GM19463 (cell line): ENCODE measurements around the gene TNRC6B.
"Not testable (repeated sequence)": the region's sequence is repeated elsewhere in the genome, so short reads cannot be mapped to it uniquely, and the experiment has no call there.

Experiments
- ATAC-seq: cut with Tn5 transposase; IDR thresholded peaks from one replicate; pipeline ENCODE4 v1.9.1; 2021; ENCODE audit warnings: mild to moderate bottlenecking, moderate library complexity; ENCODE audit not compliant: unreplicated experiment

TNRC6B gene

DNA sequence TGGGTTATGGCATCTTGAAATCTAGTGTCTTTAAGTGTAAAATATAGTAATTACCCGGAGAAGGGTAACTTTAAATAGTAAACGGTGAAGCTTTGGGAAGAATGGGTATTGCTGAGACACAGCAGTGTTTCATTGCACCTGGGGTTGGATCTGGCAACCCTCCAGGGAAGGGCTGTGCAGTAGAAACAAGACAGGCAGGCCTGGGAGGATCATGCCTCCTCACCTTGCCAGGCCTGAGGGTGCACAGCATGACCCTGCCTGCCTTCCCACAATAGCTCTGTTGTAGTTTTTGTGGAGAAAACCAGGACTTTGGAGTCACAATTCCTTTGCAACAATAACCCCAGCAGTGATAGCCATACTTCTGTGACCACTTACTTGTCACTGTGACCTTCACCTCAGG is 104.0 kb downstream of the TNRC6B start:
- no peak for ATAC-seq

DNA sequence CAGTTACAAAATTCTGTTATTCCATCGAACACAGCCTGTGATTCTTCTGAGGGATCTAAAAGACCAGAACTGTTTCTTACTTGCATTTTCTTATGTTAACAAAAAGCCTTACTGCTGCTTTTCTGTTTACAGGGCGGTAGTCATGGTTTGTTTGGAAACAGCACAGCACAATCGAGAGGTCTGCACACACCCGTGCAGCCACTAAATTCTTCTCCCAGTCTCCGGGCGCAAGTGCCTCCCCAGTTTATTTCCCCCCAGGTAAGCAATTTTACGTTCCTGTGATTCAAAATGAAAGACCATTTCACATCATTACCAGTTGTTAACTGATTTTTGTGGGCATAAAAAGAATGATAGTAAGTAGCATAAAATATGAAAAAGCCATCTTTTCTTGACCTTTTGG is 107.8 kb downstream of the TNRC6B start:
- ATAC-seq: no peak

DNA sequence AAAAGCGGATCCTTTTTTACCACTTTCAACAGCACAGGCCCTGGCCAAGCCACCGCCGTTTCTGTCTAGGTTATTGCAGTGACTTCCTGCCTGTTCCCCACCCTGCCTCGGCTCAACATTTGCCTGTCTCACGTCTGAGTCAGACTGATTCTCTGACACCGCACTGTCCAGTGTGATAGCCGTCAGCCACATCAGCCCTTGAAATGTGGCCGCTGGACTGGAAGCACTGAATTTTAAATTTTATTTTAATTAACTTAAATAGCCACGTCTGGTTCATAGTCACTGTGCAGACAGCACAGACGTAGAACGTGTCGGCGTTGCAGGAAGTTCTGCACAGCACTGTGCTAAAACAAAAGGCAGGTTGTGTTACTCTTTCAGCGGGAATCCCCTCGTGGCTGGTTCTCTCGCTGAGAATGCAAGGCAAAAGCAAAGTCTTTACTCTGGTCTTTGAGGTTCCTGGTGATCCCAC is 112.3 kb downstream of the TNRC6B start:
- no peak for ATAC-seq

DNA sequence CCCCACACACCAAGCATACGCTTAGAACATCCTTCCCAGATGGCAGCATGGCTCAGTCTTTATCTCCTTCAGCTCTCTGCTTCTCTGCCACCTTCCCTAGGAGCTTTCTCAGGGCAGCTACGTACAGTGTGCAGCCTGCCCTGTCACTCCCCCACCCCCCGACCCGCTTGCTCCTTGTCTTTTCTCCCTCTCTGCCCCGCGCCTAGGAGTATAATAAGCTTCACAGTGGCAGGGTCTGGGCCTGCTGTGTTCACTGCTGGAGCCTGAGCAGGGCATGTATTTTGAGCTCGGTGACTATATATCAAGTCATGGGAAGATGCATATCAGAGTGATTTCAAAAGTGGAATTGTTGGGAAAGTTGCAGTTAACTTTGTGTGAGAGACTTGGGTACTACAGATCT is 112.8 kb downstream of the TNRC6B start:
- ATAC-seq: no peak

DNA sequence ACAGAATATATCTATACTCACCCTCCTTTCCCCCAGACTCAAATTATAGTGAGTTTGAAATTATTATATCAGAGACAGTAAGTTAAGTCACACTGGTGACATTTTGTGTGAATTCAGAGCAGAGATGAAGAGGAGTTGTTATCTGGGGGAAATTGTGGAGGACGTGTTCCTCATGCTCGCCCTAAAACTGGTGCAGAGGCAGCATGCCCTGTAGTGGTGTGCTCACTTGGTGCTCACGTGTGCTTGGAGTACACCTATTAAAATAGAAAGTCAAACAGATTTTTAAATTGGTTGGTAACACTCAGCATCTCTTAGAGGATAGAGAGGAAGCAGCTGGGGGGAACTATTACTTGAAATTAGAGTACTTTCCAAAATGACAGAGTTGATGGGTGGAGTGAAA is 117.0 kb downstream of the TNRC6B start:
- ATAC-seq: no peak

DNA sequence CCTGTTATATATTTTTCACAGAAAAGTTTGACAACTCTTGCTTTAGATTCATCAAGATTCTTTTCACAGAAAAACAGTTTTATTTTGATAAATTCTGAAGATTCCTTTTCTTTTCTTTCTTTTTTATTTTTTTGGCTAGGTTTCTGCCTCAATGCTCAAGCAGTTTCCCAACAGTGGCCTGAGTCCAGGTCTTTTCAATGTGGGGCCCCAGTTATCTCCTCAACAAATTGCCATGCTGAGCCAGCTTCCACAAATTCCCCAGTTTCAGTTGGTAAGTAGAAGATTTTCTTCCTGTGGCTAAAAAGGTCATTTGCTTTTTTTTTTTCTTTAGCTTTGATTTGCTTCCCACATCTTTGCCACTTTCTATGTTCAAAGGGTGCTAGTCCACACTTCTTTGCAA is 122.6 kb downstream of the TNRC6B start:
- ATAC-seq: no peak

DNA sequence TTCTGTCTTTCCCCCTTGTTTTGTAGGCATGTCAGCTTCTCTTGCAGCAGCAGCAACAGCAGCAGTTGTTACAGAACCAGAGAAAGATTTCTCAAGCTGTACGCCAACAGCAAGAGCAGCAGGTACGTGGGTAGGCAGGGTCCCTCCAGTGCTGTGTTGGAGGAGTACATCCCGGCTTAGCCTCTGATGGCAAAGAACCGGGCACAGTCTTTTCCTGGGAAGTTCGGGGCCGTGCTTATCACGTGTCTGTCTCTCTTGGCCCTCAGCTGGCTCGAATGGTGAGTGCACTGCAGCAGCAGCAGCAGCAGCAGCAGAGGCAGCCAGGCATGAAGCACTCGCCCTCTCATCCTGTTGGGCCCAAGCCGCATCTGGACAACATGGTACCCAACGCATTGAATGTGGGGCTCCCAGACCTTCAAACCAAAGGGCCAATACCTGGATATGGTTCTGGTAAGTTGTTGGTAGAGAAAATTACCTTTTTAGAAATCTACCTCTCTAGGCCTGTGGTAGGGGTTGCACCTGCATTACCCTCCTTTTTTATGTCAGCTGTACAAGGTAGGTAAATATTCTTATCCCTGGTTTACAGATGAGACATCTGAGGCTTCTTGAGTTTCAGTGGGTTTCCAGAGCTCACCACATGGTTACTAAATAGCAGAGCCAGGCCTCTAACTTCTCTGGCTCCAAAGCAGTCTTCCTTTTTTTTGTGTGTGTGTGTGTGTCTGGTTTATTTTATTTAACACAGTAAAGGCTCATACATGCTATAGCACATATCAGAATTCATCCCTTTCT is 123.4 kb downstream of the TNRC6B start:
- ATAC-seq: peak; percentile 77

DNA sequence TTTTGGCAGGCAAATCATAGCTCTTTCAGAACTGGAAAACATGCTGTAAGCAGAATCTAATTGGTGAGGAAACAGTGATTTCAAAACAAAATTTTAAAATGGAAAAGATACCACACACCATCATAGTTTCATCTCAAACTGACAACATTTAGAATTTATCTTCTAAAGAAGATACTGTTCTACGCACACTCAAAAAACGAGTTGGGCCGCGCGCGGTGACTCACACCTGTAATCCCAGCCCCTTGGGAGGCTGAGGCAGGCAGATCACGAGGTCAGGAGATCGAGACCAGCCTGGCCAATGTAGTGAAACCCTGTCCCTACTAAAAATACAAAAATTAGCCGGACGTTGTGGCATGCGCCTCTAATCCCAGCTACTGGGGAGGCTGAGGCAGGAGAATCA is 124.4 kb downstream of the TNRC6B start:
- ATAC-seq: no peak

DNA sequence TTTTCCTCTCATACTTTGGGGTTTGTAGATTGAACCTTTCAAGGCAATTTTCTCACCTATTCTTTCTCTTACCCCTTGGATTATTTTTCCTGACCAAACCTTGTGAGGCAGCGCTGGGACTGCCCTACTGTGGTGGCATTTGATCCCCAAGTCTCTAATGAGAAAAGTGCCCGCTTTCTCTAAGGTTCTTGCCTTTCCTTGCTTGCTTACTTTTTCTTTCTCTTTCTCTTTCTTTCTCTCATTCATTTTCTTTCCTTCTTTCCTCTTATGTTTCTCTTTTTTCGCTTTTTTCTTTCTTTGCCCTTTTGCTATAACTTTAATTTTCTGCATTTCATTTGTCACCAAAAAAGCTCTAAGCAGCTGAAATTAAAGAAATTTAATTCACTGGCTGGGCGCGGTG is 127.9 kb downstream of the TNRC6B start:
- no peak for ATAC-seq

DNA sequence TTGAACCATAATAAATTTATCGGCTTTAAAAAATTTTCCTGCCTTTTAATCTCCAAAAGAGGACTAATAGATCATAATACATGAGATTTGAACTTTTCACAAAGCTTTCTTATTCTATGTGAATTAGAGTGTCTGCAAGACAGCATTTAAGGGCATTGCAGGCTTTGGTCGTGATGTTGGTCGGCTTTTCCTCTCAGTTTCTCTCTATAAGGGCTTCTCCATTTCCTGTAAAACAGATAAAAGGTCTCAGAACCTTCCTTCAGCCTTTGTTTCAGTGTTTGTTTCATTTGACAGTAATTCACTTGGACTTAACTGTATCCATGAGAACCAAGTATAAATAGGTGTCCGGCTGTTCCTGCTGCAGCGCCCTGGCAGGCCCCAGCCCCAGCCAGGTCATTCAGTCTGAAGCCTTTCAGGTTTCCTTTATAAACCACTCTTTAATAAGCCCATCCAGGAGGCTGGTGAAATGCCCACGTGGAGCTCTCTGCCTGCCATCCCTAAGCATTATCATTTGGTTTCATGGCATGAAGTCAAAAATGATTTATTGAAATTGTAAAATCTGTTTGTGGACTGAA is 131.4 kb downstream of the TNRC6B start:
- ATAC-seq: no peak

DNA sequence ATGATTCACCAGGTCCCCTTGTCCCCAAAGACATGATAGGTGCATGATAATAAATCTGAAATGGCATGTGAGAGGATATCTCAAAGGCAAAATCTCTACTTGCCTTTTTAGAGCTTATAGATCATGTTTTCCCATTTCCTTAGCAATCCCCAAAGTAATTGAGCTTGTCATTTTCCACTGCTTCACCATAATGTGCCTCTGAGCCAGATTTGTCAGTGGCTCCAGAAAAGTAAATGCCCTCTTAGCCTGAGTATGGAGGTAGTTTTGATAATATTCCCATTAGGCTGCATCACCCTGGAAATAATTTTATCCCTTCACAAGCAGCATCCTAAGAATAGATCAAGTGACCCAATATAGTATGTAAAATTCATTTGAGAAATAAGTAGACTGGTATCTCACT is 131.9 kb downstream of the TNRC6B start:
- no peak for ATAC-seq

DNA sequence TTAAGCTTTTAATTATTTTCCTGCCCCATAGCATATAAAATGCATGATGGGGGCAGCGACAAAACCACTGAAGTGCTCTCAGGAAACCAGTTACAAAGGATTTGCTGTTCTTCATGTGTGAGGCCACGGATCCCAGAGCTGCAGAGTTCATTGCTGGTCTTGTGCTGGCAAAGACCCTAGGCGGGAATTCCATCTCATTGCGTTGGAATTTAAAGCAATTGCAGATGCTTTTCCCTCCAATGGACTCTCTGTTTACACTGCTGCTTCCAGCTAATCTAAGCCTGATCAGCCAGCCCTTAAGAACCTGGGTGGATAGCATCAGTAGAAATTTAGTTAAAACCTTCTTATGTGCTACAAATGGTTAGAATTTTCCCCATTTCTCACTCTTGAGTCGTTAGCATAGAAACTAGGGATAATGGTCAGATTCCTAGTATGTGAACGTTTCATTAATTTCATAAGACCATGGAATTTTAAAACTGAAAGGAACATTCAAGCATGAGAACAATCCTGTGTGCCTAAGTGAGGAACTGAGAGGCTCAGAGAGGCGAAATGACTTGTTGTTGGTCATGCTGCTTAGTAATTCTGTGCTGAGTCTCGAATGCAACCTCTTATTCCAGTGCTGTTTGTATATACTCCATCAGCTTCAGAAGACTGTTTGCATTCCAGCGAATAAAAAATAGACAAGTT is 132.5 kb downstream of the TNRC6B start:
- ATAC-seq: no peak

DNA sequence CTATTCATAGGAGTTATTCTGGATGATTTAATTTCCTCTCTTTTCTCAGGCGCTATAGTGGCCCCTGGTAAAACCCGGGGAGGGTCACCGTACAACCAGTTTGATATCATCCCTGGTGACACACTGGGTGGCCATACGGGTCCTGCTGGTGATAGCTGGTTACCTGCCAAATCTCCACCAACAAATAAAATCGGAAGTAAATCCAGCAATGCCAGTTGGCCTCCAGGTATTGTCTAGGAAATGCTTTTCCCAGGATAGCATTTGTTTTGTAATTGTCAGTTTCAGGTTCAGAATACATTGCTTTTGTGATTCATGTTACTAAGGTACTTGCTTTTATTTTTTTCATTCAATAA is 133.0 kb downstream of the TNRC6B start:
- no peak for ATAC-seq

DNA sequence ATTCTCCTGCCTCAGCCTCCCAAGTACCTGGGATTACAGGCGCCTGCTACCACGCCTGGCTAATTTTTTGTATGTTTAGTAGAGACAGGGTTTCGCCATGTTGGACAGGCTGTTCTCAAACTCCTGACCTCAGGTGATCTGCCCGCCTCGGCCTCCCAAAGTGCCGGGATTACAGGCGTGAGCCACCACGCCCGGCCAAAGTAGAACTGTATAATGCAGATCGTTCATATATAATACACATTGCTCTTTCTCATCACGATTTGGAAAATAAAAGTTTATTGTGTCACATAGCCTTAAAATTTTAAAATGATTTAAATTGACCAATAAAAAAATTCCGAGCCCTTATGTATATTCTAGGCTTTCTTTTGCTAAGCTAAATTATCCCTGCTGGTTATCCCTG is 133.9 kb downstream of the TNRC6B start:
- not testable (repeated sequence) for ATAC-seq

DNA sequence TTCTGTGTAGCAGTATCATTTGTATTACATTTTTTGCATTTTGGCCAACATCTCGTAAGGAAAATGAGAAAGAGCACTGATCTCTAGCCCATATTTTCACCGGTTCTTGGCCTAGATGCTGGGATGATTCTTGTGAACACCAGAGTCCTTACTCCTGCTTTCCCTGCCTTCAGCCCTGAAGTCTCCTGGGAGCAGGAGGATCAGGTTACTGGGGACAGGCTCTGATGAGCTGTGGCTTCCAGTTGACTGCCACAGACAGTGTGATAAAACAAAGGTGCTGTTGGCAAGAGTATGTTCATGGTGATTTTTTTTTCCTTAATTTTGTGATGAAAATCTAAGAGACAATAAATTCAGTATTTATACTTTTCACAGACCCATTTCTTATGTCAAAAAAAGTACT is 134.3 kb downstream of the TNRC6B start:
- no peak for ATAC-seq

DNA sequence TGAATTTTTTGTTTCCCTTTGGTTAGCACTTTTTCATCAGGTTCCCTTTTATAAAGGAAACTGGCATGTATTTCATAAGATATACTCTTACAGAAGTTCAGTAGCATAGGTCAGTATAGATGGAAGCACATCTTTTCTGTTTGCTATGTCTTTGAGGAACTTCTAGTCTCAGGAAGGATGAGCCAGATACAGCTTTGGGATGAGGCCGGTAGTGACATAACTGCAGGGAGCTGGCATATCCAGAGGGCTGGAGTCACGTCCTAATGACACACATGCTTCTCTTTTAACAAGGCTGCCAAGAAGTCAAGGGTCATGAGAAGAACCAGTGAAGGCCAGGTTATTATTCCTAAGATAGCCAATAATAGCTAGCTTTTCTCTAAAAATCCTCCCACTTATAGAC is 135.3 kb downstream of the TNRC6B start:
- no peak for ATAC-seq

DNA sequence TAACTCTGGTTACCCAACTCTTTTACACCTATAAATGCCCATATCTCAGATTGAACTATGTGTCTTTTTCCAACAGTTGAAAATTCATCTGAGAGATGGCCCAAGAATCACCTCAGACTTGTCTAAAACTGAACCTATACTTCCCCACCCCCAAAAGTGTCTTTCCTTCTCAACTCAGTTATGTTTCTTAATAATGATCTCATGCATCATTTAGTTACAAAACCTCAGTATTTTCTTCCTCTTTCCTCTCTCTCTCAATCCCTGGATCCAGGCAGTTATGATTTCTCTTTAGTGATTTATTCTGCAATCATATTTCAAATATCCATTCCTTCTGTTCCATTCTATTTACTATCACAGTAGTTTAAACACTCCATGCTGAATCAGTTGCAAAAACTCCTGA is 136.3 kb downstream of the TNRC6B start:
- ATAC-seq: no peak

DNA sequence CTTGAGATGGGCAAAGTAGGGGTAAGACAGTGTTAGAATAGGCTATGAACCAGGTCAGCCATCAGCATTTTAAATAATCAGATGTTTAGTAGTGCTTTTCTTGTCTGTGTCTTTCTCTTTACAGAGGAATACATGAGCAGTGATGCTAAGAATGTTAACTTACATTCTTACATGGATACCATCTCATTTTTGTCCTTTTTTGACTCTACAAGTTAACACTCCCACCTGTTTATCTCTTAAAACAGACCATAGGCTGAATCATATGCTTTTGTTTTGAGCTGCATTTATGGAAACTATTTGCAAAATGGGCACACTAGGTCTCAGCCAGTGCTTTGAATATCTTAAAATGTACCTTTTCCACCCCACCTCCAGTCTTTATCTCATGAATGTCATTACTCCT is 143.0 kb downstream of the TNRC6B start:
- ATAC-seq: no peak

DNA sequence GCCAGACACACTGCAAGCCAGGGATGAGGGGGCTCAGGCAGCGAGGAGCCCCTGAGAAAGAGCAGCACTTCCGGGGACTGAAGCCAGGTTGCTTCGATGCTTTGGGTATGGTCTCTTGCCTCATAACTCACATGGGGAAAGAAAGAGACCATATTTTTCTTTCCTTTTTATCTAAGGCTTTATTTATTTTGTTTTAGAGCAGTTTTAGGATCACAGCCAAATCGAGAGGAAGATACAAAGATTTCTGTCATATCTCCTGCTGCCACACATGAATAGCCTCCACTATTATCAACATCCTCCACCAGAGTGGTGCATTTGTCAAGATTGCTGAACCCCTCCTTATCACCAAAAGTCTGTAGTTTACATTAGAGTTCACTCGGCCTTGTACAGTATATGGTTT is 144.3 kb downstream of the TNRC6B start:
- no peak for ATAC-seq

DNA sequence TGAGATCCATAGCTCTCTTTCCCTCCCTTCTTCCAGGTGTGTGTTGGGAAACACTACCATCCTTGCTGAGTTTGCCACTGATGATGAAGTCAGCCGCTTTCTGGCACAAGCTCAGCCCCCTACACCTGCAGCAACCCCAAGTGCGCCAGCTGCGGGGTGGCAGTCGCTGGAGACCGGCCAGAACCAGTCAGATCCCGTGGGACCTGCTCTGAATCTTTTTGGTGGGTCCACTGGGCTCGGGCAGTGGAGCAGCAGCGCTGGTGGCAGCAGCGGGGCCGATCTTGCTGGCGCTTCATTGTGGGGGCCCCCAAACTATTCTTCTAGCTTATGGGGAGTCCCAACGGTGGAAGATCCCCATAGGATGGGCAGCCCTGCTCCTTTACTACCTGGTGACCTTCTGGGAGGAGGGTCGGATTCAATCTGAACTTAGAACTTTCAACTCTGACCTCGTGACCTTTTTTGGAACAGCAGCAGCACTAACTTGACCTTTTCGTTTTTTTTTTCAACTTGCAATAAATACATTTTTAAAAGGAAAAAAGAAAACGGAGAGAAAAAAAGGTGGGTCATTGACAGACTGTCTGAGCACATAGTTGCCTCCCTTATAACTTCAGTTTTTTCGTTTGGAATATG is 145.2 kb downstream of the TNRC6B start:
- no peak for ATAC-seq

DNA sequence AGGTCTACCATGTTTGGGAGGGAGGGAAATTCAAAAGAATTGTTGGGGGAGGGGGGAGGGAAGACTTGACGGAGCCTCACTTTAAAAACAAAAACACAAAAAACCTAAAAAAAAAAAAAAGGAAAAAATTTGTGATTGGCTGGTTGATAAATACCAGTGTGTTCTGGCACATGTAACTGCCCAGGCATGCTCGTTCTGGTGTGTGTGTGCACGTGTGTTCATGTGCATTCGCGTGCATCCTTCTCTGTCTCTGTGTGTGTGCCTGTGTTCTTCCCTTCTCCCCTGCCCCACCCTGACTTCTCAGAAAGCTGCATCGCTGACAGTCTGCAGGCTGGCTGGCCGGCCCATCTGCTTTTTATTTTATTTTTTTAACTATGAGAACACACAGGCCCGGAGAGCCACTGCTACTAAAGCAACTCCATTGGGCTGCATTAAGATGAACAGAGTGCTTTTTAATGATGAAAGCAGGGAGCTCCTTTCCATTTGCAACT is 146.0 kb downstream of the TNRC6B start:
- no peak for ATAC-seq
